Loucy (cell line): Measurements from ENCODE around the gene AGPS.

Source experiments
- CTCF ChIP-seq: fragments of 200-600 bp; sonication (generic); conservative IDR thresholded peaks from 2 replicates; pipeline ENCODE4 v1.5.1; 2014; ENCODE audit warnings: mild to moderate bottlenecking, antibody characterized with exemption, low read length
- EZH2phosphoT487 ChIP-seq: fragments of 200-600 bp; IDR thresholded peaks from 2 replicates; pipeline ENCODE4 v1.6.1; 2018; ENCODE audit warnings: antibody characterized with exemption, mild to moderate bottlenecking, moderate library complexity, borderline replicate concordance

- TF ChIP-seq CTCF (no peak), EZH2phosphoT487 (no peak)
These were observed 14.5 kb downstream of the AGPS start for GRCh38 chr2:177407031-177407430.
